ENCODE results near the gene RBX1. TPM values are rescaled to one million over a fixed set of nuclear protein-coding genes. Genes with fewer than 3 reads are reported as not detected.

The RBX1 gene
- total RNA-seq, 4 donors from 2014 or later, result 21.6 to 52.4 (median 38.8) TPM

DNA sequence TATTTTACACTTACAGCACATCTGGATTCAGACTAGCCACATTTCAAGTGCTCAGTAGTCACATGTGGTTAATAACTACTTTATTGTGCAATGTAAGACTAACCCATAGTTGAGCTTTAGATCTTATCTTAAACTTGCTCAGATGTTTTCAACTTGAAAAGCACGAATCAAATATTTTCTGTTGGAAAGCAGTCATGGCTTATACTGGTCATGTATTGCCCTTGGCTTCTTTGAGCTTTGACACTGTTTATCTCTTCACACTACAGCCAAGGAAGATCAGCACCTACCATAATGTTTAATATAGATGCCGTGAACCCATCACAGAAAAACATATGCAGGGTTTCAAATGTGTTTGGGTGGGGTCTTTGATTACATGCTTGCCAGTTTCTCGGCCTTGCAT, 4.4 kb downstream of the RBX1 start:
- no peak overlapping the region for H3K4me3 ChIP-seq
- H3K27me3 ChIP-seq, result no peaks in the 10 kb centered on the region
- ATAC-seq, result no peak
- H3K9me3 ChIP-seq, result no peaks in the 10 kb centered on the region
- peaks cover 0 to 56% (median 15%) of the 10 kb centered on the region in 3 donors for H3K4me1 ChIP-seq
- H3K36me3 ChIP-seq, result peaks cover 0 to 65% of the 10 kb centered on the region in 2 donors
- TF ChIP-seq POLR2A (IDR thresholded peaks at IDR 0.05) (no peak), POLR2AphosphoS5 (IDR thresholded peaks at IDR 0.05) (no peak), EP300 (IDR thresholded peaks at IDR 0.05) (no peak)
- TF ChIP-seq, protein P1, sequence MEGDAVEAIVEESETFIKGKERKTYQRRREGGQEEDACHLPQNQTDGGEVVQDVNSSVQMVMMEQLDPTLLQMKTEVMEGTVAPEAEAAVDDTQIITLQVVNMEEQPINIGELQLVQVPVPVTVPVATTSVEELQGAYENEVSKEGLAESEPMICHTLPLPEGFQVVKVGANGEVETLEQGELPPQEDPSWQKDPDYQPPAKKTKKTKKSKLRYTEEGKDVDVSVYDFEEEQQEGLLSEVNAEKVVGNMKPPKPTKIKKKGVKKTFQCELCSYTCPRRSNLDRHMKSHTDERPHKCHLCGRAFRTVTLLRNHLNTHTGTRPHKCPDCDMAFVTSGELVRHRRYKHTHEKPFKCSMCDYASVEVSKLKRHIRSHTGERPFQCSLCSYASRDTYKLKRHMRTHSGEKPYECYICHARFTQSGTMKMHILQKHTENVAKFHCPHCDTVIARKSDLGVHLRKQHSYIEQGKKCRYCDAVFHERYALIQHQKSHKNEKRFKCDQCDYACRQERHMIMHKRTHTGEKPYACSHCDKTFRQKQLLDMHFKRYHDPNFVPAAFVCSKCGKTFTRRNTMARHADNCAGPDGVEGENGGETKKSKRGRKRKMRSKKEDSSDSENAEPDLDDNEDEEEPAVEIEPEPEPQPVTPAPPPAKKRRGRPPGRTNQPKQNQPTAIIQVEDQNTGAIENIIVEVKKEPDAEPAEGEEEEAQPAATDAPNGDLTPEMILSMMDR (IDR thresholded peaks at IDR 0.05), result no peak
- 71 to 75% methylated on average over 3 of the region's 3 CpGs for WGBS, 2 donors (ENCODE audit: low coverage in 1 of 2)
- H3K27ac ChIP-seq, result no peak overlapping the region

DNA sequence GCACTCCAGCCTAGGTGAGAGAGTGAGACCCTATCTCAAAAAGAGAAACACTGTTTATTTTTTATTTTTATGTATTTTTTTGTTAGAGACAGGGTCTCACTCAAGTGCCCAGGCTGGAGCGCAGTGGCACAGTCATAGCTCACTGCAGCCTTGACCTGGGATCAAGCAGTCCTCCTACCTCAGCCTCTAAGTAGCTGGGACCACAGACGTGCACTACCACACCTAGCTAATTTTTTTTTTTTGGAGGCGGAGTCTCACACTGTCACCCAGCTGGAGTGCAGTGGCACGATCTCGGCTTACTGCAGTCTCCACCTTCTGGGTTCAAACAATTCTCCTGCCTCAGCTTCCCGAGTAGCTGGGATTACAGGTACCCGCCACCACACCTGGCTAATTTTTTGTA, 6.4 kb downstream of the RBX1 start:
- Histone ChIP-seq H3K4me3 (no peak overlapping the region), H3K27me3 (no peaks in the 10 kb centered on the region), H3K9me3 (no peaks in the 10 kb centered on the region), H3K27ac (no peak overlapping the region), H3K36me3 (peaks cover 0 to 85% of the 10 kb centered on the region in 2 donors), H3K4me1 (peaks cover 0 to 48% (median 11%) of the 10 kb centered on the region in 3 donors)
- ATAC-seq, result no peak
- TF ChIP-seq POLR2A (IDR thresholded peaks at IDR 0.05) (no peak), EP300 (IDR thresholded peaks at IDR 0.05) (no peak), POLR2AphosphoS5 (IDR thresholded peaks at IDR 0.05) (no peak)
- TF ChIP-seq, protein P1 (IDR thresholded peaks at IDR 0.05), result no peak
- WGBS, 2 donors (ENCODE audit: low coverage in 1 of 2), result 50 to 94% methylated on average over 1 to 2 of the region's 7 CpGs

DNA sequence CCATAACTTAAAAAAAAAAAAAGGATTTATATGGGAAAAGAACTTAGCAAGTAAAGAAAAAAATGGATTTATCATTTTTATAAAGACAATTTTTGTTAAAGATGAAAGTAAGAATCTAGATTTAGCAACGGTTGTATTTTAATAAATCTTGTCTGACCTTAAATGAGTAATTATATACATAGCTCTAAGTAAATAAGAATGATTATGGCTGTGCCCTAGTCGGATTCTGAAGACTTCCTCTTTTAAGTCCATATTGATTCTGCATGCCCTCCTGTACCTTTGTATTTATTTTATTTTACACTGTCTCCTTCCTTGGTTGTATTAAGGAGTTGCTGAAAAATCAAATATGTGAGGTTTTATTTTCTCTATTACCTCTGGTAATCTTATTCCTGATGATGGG, 7.1 kb downstream of the RBX1 start:
- no peak for TF ChIP-seq POLR2AphosphoS5 (IDR thresholded peaks at IDR 0.05)
- TF ChIP-seq POLR2A (IDR thresholded peaks at IDR 0.05), result no peak
- TF ChIP-seq, protein P1 (IDR thresholded peaks at IDR 0.05), result no peak
- no peak for TF ChIP-seq EP300 (IDR thresholded peaks at IDR 0.05)
- H3K27me3 ChIP-seq, result no peaks in the 10 kb centered on the region
- H3K4me1 ChIP-seq, result peaks cover 0 to 41% (median 4%) of the 10 kb centered on the region in 3 donors
- H3K27ac ChIP-seq, result no peak overlapping the region
- 52 to 60% methylated on average over 2 of the region's 2 CpGs for WGBS, 2 donors (ENCODE audit: low coverage in 1 of 2)
- ATAC-seq, result no peak
- no peak overlapping the region for H3K4me3 ChIP-seq
- H3K9me3 ChIP-seq, result no peaks in the 10 kb centered on the region
- H3K36me3 ChIP-seq, result peaks cover 0 to 92% of the 10 kb centered on the region in 2 donors

DNA sequence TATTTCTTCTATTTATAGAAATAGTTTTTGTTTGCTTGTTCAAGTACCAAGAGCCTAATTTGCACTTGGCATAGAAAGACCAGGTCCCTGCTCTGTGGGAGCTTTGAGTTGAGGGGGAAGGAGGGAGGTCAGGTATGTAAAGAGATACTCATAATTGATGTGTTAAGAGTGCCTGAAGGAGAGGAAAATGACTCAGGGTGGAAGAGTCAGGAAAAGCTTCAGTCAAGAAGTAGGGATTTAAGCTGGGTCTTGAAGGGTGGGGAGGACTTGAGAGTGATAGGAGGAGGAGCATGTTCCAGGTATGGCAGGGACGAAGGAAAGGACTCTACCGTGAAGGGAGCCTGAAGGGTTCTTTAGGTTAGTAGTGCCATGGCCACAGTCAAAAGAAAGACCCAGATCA, 9.0 kb downstream of the RBX1 start:
- TF ChIP-seq, protein P1 (IDR thresholded peaks at IDR 0.05), result no peak
- TF ChIP-seq EP300 (IDR thresholded peaks at IDR 0.05) (no peak), POLR2A (IDR thresholded peaks at IDR 0.05) (no peak), POLR2AphosphoS5 (IDR thresholded peaks at IDR 0.05) (no peak)
- H3K9me3 ChIP-seq, result no peaks in the 10 kb centered on the region
- 50 to 74% methylated on average over 2 of the region's 2 CpGs for WGBS, 2 donors (ENCODE audit: low coverage in 1 of 2)
- peaks cover 0 to 23% (median 0%) of the 10 kb centered on the region in 3 donors for H3K4me1 ChIP-seq
- peaks cover 0 to 95% of the 10 kb centered on the region in 2 donors for H3K36me3 ChIP-seq
- no peaks in the 10 kb centered on the region for H3K27me3 ChIP-seq
- no peak for ATAC-seq
- no peak overlapping the region for H3K4me3 ChIP-seq
- no peak overlapping the region for H3K27ac ChIP-seq

DNA sequence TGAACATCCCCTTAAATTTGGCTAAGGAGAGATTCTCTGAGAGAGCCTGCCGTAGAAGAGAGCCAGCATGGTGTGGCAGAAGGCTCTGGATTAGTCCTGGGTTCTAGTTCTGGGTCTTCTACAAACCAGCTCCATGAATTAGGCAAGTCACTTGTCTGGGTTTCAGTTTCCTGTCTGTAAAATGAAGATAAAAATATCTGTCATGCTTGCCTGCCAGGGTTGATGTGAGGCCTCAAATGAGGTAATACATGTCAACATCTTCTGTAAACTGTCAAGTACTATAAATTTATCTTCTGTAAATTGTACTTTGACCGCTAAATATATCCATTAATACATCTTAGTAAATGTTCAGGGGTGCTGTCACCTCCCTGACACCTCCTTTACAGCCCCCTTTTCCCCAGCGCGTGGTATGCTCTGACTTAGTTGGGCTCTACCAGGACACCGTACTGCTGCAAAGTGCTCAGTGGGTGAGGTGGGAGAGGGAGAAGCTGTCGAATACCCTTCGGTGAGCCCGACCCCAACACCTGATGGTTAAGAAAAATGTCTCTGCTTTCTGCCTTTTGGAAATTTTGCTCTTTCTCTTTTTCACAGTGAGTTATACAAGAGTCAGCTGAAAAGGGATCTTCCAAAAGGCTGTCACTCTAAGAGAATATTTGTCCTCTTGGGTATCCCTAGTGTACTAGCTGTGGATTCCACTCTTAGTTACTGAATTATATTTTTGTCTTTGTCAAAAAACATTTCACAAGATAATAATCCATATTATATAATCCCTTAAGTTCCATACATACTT, 15.0 kb downstream of the RBX1 start:
- no peak overlapping the region for H3K27ac ChIP-seq
- TF ChIP-seq EP300 (IDR thresholded peaks at IDR 0.05), result no peak
- no peak for TF ChIP-seq POLR2AphosphoS5 (IDR thresholded peaks at IDR 0.05)
- TF ChIP-seq POLR2A (IDR thresholded peaks at IDR 0.05), result no peak
- TF ChIP-seq, protein P1 (IDR thresholded peaks at IDR 0.05), result no peak
- no peak for ATAC-seq
- H3K36me3 ChIP-seq, result peaks cover 2 to 97% of the 10 kb centered on the region in 2 donors
- WGBS, 2 donors (ENCODE audit: low coverage in 1 of 2), result 84 to 87% methylated on average over 5 to 7 of the region's 8 CpGs
- H3K4me3 ChIP-seq, result no peak overlapping the region
- no peaks in the 10 kb centered on the region for H3K27me3 ChIP-seq
- H3K4me1 ChIP-seq, result peaks cover 0 to 4% (median 0%) of the 10 kb centered on the region in 3 donors
- no peaks in the 10 kb centered on the region for H3K9me3 ChIP-seq

Data from gastroesophageal sphincter (tissue), 4 donors.